Aorta (tissue), 5 donors: ENCODE results near the gene FILIP1. TPM values are rescaled to one million over a fixed set of nuclear protein-coding genes. Genes with fewer than 3 reads are reported as not detected.
A peak's percentile ranks its signal among the peaks of the same experiment; 100 is the strongest.

Source experiments
- ATAC-seq: fragments of 200-7000 bp; cut with Tn5 transposase; one replicate; pipeline ENCODE4 v1.9.1; 2022; ENCODE audit warnings: moderate library complexity; ENCODE audit not compliant: low FRiP score
- DNase-seq, 2 donors: peaks; one replicate each; pipeline ENCODE4 v3.0.0-alpha.2; 2020
- H3K27ac ChIP-seq, 2 donors: one replicate each; pipeline ENCODE4 v1.5.1; 2013; ENCODE audit warnings: low read length in 2 of 2, mild to moderate bottlenecking in 2 of 2, moderate library complexity in 2 of 2, control low read depth in 1 of 2, inconsistent platforms in 1 of 2, low read depth in 1 of 2
- H3K27me3 ChIP-seq, 2 donors: one replicate each; pipeline ENCODE4 v1.6.1; 2013; ENCODE audit warnings: control low read depth in 1 of 2, low read length in 1 of 2, mild to moderate bottlenecking in 1 of 2, moderate library complexity in 1 of 2; ENCODE audit not compliant: insufficient read depth in 2 of 2, control insufficient read depth in 1 of 2
- H3K36me3 ChIP-seq, 2 donors: one replicate each; pipeline ENCODE4 v1.6.1; 2013; ENCODE audit warnings: control low read depth in 1 of 2, low read length in 1 of 2, mild to moderate bottlenecking in 1 of 2; ENCODE audit not compliant: insufficient read depth in 2 of 2, control insufficient read depth in 1 of 2
- H3K4me1 ChIP-seq, 2 donors: one replicate each; pipeline ENCODE4 v1.6.1; 2013; ENCODE audit warnings: low read length in 2 of 2, control low read depth in 1 of 2, mild to moderate bottlenecking in 1 of 2, moderate library complexity in 1 of 2; ENCODE audit not compliant: insufficient read depth in 2 of 2, control insufficient read depth in 1 of 2
- H3K4me3 ChIP-seq, 2 donors: one replicate each; pipeline ENCODE4 v1.5.1; 2013; ENCODE audit warnings: low read length in 2 of 2, control low read depth in 1 of 2, mild to moderate bottlenecking in 1 of 2
- H3K9me3 ChIP-seq: one replicate; pipeline ENCODE4 v1.6.1; 2013; ENCODE audit warnings: mild to moderate bottlenecking, low read length; ENCODE audit not compliant: control insufficient read depth
- WGBS, 2 donors: extraction: QIAGEN DNeasy Blood & Tissue Kit; methylation state at CpG; one replicate each; pipeline ENCODE4 v1.1.7; 2013; 5-methylcytosine and 5-hydroxymethylcytosine counted together
- intact Hi-C, 2 donors: fragments of 100-400 bp; cut with DNase I; formaldehyde crosslinking; loops; one replicate each; pipeline versions ENCODE4 v1.14.2 to v1.15.0; 2022
- polyA plus RNA-seq, 2 donors: library from polyadenylated mRNA; stranded (reverse); fragments of 200-250 nt; gene quantifications; one replicate each; pipeline ENCODE4 v1.2.3, GENCODE V29; 2013
- total RNA-seq, 2 donors: library from RNA; stranded (reverse); fragmentation: NEBNext Ultra II Directional; extraction: Animal tissue kit (Norgen Biotek cat#: 25700); gene quantifications; one replicate each; pipeline ENCODE4 v1.2.1, GENCODE V29; 2021
- donor health status: healthy with polysubstance abuse.
- donor health status: Bipolar disorder and iron deficiency.
- donor health status: DM: no; HTN: no; CAD: no.
- donor health status: DM: no; HTN: no; CAD: no.
- donor health status: DM: yes; HTN: yes; CAD: no.

Gene FILIP1
- total and polyA plus RNA-seq, 4 donors, result 6.9 to 53.3 (median 21.3) TPM

DNA sequence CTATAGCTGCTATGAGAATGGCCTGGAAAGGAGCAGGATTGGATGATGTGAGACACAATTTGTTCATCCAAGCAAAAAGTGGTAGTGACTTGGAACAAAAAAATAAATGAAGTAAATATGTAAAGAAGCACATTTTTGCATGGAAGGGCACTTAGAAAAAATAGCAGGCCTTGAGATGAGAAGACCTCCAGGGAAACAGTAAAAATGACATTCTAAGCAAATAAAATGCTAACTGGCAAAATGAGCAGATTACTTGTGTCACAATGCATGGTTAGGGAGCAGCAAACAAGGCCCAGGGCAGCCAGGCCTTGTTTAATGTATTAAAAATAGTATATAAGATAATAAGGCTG, 230.2 kb downstream of the FILIP1 start:
- Histone ChIP-seq H3K9me3 (no peaks in the 10 kb centered on the region), H3K4me3 (no peak overlapping the region), H3K4me1 (peaks cover 0 to under 1% of the 10 kb centered on the region in 2 donors), H3K27ac (no peak overlapping the region), H3K36me3 (peaks cover 0 to 2% of the 10 kb centered on the region in 2 donors), H3K27me3 (no peaks in the 10 kb centered on the region)
- no peak for ATAC-seq
- DNase-seq, result no peak
- intact Hi-C loops, result no loop called here

DNA sequence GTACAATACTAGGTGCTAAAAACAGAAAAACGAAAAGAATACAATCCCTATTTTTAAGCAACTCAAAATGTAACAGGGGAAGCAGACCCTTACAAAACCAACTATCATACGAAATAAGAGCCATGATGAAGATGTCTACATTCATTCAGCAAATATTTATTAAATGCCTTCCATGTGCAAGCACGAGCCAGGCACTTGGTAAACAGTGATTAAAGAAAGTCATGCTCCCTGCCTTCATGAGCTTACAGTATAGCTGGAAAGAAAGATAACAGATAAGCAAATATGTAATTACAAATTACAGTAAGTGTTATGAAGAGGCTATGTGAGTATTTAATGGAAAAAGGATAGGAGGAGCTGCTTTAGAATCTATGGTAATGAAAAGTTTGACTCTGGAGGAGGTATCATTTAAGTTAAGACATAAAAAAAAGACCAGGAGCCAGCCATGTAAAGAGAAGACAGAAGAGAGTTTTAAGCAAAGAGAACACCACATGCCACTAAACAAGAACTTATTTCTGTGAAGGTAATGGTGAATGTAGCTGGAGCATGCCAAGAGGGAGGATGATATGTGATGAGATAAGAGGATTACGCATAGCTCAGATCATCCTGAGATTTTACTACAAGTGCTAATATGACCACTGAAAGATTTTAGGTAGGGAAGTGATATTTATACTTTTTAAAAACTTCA, 230.7 kb downstream of the FILIP1 start:
- 78 to 85% methylated on average over 4 of the region's 4 CpGs for WGBS, 2 donors
- no peak overlapping the region for H3K27ac ChIP-seq
- DNase-seq (no peak), ATAC-seq (no peak)
- no peaks in the 10 kb centered on the region for H3K4me1 ChIP-seq
- H3K9me3 ChIP-seq, result no peaks in the 10 kb centered on the region
- intact Hi-C loops, result no loop called here
- no peak overlapping the region for H3K4me3 ChIP-seq
- no peaks in the 10 kb centered on the region for H3K27me3 ChIP-seq
- H3K36me3 ChIP-seq, result peaks cover 0 to 2% of the 10 kb centered on the region in 2 donors

DNA sequence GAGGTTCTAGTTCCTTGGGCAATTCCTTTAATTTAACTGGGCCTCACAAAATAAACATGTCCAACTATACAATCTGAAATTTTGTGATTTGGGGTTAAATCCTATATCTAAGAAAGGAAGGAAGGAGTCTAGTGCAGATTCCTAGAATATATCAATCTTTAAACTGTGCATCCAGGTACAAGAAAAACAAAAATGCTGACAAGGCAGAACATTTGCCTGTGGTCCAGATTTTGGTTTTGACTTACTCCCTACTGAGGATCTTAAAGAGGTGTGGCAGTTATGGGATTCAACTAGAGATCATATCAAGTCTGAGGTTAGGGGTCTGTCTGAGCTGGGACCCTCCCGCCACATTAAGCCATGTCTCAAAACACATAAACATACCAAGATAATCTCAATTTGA, 232.3 kb downstream of the FILIP1 start:
- Histone ChIP-seq H3K27ac (no peak overlapping the region), H3K27me3 (no peaks in the 10 kb centered on the region), H3K4me1 (no peaks in the 10 kb centered on the region), H3K36me3 (peaks cover 2% of the 10 kb centered on the region in 2 donors), H3K4me3 (no peak overlapping the region), H3K9me3 (no peaks in the 10 kb centered on the region)
- DNase-seq (no peak), ATAC-seq (no peak)
- intact Hi-C loops, result no loop called here
- 91 to 100% methylated on average over 1 of the region's 1 CpG for WGBS, 2 donors

DNA sequence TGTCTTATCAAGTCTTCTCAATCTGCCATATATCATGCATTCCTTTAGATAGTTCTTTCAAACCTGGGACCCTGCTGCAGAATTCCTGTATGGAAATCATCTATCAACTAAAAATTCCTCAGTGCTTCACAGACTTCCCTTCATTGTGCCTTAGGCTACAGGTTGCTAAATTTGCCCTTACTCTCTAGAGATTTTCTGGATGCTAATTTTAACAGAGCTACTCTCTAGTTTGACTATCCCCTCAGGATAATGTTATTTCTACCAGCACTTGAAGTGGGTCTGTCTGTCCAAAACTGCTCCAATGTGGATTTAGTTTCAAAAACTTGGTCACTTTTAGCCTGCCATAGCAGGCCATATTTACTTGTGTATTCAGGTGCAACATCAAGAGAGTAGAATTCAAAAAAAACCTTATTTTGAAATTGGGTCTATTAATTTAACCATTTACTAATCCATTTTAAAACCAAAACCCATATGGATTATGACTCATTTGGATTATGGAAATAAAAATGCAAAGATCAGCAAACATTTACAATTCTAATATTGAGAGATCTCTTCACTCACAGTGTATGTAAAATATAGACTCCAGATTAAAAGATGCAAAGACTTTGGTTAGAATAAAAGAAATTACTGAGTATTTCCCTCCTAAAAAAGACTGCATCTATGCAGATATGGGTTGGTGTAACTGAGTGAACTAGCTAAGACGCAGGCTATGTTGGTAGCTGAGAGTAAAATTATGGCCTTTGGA, 236.1 kb downstream of the FILIP1 start:
- H3K36me3 ChIP-seq, result peaks cover 2% of the 10 kb centered on the region in 2 donors

DNA sequence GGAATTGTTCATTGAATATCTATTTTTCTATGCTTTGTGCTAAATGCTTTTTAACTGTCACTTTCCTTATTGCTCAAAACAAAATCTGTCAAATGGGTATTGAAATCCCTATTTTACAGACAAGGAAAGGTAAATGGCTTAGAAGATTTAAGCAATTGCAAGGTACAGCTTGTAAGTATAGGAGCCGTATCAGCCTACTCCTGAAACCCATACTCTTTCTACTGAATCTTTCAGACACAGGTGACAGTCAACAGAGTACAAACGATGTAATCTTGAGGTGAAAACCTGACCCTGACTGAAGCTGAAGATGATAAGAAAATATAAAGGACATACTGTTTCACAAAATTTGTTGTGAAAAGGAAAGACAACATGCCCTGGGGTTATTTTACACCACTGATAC, 243.0 kb downstream of the FILIP1 start:
- Histone ChIP-seq H3K4me1 (no peaks in the 10 kb centered on the region), H3K27ac (no peak overlapping the region), H3K27me3 (no peaks in the 10 kb centered on the region), H3K9me3 (no peaks in the 10 kb centered on the region), H3K4me3 (no peak overlapping the region), H3K36me3 (no peaks in the 10 kb centered on the region)
- no peak for ATAC-seq
- no peak for DNase-seq
- intact Hi-C loops, result no loop called here
- WGBS, 2 donors, result 84 to 95% methylated on average over 2 of the region's 2 CpGs

More for the DNA sequence above, 236.1 kb downstream of the FILIP1 start:
- DNase-seq, result no peak
- Histone ChIP-seq H3K4me1 (no peaks in the 10 kb centered on the region), H3K27me3 (no peaks in the 10 kb centered on the region), H3K27ac (no peak overlapping the region), H3K9me3 (no peaks in the 10 kb centered on the region), H3K4me3 (no peak overlapping the region)
- intact Hi-C loops, result no loop called here
- WGBS, 2 donors, result 96 to 97% methylated on average over 1 of the region's 1 CpG
- no peak for ATAC-seq

DNA sequence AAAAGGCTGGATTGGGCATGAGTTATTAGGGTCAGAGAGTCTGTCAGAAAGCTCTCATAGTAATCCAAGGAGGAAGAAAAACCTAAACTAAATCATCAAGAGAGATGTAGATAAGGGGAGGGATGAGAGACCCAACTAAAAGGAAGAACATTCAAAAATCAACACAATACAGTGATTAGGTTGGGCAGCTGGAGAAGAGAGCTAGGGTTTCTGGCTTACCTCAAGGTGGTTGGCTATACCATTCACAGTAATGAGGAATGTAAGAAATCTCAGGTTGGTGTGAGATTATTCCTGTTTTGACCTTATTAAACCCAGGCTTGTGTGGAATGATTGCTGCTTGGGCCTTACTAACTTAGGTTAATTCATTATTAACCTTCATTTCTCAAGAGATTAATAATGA, 243.8 kb downstream of the FILIP1 start:
- intact Hi-C loops, result no loop called here
- H3K4me3 ChIP-seq, result no peak overlapping the region
- no peak for DNase-seq
- no peaks in the 10 kb centered on the region for H3K27me3 ChIP-seq
- no peaks in the 10 kb centered on the region for H3K4me1 ChIP-seq
- ATAC-seq, result no peak
- H3K27ac ChIP-seq, result no peak overlapping the region
- no peaks in the 10 kb centered on the region for H3K36me3 ChIP-seq
- H3K9me3 ChIP-seq, result no peaks in the 10 kb centered on the region

DNA sequence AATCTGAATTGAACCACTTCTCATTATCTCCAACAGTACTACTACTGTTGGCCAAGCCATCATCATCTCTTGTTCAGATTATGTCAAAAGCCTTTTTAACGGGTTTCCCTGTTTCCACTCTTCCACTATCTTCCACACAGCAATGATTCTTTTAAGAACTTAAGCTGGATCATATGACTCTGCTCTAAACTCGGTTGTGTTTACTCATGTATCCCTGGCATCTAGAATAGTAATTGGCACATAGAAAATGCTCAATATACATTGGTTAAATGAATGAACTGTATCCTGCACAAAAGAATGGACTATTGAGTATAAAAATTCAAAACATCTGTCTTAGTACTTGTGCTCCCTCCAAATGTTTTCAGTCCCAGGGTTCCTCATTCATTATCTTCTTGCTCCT, 247.2 kb downstream of the FILIP1 start:
- 56 to 60% methylated on average over 2 of the region's 2 CpGs for WGBS, 2 donors
- ATAC-seq, result no peak
- no peak overlapping the region for H3K4me3 ChIP-seq

DNA sequence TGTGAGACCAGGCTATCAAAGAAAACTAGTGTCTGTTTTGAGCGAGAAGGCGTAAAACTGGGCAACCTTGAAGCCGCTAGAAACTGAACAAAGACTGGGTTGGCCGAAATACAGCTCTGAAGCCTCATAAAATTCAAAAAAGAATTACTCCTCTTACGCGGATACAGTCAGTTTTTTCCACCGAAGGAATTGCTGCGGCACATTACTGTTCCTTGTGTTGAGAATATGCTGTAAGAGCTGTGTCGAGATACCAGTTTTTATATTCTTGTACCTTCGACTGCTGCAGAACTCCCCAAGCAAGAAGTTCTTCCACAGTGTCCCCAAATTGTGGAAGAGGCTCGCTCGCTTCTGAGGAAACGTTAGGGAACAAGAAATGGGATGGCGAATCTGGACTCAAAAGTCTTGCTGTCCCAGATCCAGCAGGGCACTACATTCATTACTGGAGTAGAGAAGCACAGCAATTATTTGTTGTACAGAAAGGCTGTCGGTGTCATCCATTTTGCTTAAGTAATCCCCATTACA, 249.5 kb downstream of the FILIP1 start:
- Histone ChIP-seq H3K9me3 (no peaks in the 10 kb centered on the region), H3K4me3 (peak overlapping the region; percentile 21 to 84), H3K27me3 (no peaks in the 10 kb centered on the region), H3K36me3 (peaks cover under 1% of the 10 kb centered on the region in 2 donors), H3K27ac (peak overlapping the region in 1 of 2 donors; percentile 86), H3K4me1 (no peaks in the 10 kb centered on the region)
- intact Hi-C loops, result no loop called here
- no peak for DNase-seq
- peak; percentile 54 for ATAC-seq
- WGBS, 2 donors, result 10 to 19% methylated on average over 15 of the region's 15 CpGs

More for the DNA sequence above, 247.2 kb downstream of the FILIP1 start:
- Histone ChIP-seq H3K9me3 (no peaks in the 10 kb centered on the region), H3K4me1 (no peaks in the 10 kb centered on the region), H3K36me3 (no peaks in the 10 kb centered on the region), H3K27ac (no peak overlapping the region), H3K27me3 (no peaks in the 10 kb centered on the region)
- no peak for DNase-seq
- intact Hi-C loops, result no loop called here
